GM12801 (cell line): ENCODE data around the gene MYO1E.

Experiments
- CTCF ChIP-seq: IDR thresholded peaks from one replicate; pipeline ENCODE4 v1.5.1; 2011; ENCODE audit warnings: control low read depth; ENCODE audit not compliant: insufficient read length; ENCODE audit errors: extremely low read depth

The MYO1E gene

DNA sequence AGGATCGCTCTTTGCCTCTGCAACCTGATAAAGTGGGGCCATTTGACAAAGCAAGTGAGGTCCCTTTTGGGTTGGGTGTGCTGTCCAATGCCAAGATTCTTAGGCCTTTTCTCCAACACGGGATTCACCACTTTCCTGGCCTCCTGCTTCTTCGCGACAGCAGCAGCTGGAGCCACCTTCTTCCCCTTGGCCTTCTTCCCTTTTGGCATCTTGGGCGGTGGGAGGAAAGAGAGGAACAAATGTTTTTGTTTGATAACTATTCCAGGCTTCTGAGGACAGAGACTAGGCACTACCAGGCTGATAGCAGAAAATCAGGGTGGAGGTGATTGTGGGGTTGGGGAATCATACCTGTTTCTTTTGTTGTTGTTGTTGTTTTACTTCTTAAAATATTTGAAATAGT is 35.3 kb upstream of the MYO1E start:
- no peak for TF ChIP-seq CTCF

DNA sequence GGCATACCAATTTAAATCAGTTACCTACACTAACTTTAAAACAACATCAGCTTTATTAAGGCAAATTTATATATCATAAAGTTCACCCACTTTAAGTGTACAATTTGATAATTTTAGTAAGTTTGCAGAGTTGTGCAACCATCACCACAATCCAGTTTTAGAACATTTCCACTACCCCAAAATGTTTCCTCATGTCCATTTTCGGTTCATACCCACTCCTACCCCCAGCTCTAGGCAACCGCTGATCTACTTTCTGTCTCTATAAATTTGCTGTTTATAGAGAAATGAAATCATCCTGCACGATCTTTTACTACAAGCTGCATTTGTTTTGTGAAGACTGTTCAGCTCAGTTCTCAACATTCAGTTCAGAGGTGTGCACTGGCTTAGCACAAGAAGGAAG is 33.8 kb upstream of the MYO1E start:
- TF ChIP-seq CTCF, result no peak

- no peak for TF ChIP-seq CTCF
Observed at GRCh38 chr15:59405079-59405478, 32.4 kb upstream of the MYO1E start.

DNA sequence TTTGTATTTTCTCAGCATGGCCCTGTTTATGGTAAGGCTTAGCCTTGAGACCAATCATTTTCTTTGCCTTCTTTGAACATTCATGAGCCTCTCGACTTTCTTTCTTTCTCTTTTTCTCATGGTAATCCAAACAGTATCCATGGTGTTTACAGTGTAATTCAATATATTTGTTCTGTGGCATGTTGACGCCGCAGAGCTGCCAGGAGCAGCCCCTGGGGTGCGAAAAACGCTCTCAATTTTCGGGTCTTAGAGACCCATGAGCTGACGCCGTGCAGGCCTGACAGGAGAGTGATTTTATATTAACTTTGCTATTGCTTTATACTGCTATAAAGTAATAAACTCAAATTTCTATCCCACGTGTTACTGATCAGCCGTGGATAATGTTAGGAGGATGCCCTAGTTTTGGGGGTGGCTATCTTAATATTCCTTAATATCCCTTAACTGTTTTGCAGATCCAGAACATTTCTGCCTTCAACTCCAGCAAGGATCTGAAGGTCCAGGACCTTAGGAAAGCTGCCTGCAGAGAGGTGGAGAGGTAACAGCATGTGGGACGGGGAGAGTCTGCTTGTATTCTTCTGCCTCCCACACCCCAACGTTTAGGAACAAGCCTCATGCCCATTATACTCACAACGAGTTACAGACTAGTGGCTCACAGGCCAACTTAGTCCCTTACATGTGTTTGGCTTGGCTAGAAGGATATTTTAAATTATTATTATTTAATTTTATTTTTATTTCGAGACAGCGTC is 29.3 kb upstream of the MYO1E start:
- no peak for TF ChIP-seq CTCF

DNA sequence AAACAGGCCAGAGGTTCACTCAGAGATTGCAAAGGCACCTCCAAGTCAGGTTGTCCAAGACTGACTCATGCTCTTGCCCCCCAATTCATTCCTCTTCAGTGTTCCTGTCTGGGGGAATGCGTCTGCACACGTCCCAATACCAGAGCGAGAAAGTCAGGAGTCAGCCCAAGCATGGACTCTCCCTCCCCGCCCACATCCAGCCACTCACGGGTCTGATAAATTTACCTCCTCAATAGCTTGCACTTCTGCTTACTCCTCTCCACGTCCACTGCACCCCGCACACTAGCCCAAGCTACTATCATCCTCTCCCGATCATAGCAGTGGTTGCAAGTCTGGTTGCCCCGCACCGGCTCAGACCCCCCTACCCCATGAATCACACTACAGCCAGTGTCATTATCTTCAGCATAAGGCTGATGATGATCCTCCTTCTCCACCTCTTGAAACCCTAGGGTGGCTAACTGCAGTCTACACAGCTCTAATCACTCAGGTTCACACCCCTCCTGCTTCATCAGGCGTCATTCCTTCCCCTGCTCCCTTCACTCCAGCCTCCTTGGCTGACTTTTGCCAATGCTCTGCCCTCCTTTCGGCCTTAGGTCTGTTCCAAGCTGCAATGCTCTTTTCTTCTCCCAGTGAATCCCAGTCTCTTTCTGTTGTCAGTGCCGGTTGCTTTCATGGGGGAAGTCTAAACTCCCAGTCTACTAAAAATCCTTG is 27.6 kb upstream of the MYO1E start:
- TF ChIP-seq CTCF, result no peak

- no peak for TF ChIP-seq CTCF
Observed at GRCh38 chr15:59399465-59400102, 26.9 kb upstream of the MYO1E start.

- TF ChIP-seq CTCF, result no peak
Observed at GRCh38 chr15:59398220-59398619, 25.5 kb upstream of the MYO1E start.
